HG03442 (cell line): ENCODE results near the gene CTNNA2.
"Not testable (repeated sequence)": the region's sequence is repeated elsewhere in the genome, so short reads cannot be mapped to it uniquely, and the experiment has no call there.

Experiments used
- ATAC-seq: cut with Tn5 transposase; IDR thresholded peaks from one replicate; pipeline ENCODE4 v1.9.1; 2021; ENCODE audit warnings: mild to moderate bottlenecking, moderate library complexity; ENCODE audit not compliant: unreplicated experiment

Gene CTNNA2

DNA sequence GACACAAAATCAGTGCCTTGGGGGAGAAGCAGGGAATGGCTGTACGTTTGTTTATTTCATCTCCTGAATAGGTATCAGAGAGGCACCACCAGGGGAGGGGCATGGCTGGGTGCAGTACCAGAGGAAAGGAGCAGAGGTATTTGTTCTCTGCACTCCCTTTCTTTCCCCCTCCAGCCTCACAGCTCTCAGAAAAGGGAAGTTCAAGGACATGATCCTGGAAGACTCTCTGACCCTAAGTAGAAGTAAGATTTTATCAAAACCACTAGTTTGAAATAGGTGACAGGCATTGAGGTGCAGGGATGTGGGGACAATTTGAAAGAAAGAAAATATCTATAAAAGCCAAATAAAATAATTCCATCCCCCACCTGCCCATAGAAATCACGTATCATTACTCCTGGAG is 655.2 kb downstream of the CTNNA2 start:
- no peak for ATAC-seq

DNA sequence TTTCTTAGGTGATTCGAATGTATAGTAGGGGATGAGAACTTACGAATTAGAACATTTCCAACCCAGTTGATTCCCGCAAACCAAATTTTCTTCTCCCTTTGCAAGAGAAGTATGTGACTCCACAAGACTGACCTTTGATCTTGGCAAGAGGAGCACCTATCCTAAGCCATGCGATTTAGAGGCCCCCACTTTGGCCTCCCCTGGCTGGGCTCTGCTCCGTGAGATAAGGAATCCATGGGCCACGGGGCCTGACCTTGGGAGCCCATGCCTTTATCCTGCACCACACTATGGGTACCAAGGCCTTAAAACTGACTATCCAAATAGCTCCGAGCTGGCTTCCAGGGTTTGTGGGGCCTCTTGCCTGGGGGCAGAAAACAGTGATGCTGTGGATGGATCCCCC is 656.0 kb downstream of the CTNNA2 start:
- no peak for ATAC-seq

DNA sequence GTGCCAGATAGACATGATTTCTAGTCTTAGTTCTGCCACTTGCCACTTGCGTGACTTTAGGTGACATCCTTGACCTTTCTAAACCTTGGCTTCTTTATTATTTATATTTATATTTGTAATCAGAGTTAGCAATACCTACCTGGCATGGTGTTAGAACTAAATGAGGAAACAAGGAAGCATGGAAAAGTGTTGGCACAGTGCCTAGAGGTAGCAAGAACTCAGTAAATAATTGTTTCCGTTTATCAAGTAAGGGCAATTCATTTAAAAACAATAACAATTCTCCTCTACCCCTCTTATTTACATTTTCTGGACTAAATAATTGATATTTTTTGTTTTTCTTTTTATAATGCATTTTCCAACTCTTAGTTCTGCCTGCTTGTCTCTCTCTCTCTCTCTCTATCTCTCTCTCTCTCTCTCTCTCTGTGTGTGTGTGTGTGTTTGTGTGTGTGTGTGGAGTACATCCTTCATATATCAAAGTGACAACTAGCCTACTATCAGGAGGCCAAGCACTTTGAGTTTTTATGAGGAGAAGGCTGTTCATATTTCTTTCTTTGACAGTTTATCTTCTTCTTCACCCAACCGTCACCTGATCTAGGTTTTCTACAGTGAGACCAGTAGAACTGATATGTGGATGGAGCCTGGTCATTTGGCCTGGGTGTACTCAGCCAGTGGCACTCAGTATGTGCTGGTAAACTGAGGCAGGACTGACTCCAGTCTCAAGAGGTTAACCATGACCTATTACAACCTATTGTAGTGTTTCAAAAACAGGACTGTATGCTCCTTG is 657.2 kb downstream of the CTNNA2 start:
- no peak for ATAC-seq

DNA sequence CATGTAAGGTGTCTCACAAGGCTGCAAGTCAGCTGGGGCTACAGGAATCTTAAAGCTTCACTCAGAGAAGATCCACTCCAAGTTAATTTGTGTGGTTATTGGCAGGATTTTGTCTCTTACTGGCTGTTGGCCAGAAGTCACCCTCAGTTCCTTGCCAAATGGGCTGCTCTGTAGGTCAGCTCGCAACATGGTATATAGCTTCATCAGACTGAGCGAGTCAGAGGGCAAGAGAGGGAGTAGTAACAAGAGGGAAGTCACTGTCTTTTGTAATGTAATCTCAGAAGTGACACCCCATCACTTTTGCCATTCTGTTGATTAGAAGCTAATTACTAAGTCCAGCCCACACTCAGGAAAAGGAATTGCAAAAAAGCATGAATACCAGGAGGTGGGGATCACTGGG is 672.2 kb downstream of the CTNNA2 start:
- no peak for ATAC-seq

DNA sequence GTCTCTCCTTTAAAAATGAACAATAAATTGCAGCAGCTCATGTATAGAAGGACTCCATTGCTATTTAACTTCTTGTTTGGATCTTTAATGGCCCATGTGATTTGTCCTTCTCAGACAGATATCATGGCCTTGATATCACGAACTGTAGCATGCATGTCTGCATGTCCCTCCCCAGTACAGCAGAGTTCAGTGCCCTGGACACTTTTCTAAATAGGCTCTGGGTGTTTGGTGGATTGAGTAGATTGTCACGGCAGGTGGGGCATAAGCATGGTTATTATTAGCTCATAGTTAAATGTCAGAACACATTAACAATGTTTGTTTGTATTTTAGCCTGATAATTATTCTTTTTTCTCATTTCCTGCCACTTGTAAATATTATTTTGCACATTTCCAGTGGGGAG is 673.4 kb downstream of the CTNNA2 start:
- no peak for ATAC-seq

DNA sequence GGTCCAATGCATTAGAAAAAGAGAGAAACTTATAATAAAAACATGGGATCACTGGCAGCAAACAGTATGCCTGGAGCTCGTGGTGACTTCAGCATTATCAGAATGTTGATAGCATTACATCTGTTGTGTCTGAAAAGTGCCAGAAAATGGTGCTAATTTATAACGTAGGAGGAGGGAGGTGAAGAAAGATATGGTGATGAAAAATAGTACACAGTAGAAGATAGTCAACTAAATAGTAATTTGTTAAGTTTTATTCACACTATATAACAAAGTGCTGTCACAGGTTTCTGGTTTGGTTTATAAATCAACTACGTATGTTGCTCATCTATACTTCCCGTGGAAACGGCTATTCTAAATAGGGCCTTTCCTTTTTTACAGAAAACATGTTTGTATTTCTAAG is 674.3 kb downstream of the CTNNA2 start:
- no peak for ATAC-seq

DNA sequence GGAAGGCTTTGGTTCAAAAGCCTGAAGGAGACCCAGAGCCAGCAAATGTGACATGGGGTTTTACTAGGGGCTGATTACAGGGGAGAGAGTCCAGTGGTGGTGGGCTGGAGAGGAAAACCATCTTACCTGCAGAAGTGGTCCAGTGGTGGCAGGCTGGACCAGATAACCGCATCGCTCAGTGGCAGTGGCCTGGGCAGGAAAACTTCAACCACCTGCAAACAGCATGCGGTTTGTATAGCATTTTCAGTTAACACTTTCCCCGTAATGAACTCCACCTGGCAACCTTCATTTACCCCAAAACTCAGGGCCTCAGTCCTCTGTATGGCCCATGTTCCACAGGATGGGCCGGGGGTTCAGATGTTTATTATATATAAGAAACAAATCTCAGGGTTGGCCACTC is 677.3 kb downstream of the CTNNA2 start:
- ATAC-seq = no peak

DNA sequence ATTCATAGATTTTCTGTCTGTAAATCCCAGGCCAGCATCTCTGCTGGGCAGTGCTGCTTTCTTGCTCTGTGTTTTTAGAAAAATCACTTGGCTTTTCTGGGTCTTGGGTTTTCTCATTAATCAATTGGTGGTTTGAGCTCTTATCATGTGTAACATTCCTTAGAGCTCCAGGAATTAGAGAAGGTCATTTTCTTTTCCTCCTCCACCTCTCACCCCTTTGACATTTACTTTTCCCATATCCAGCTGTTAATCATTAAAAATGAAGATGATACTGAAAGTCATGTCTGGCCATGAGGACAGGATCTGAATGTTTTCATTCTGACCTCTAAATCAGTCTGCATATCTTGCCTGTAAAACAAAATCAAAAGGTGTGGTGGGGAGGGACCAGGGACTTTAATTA is 680.7 kb downstream of the CTNNA2 start:
- ATAC-seq = no peak

DNA sequence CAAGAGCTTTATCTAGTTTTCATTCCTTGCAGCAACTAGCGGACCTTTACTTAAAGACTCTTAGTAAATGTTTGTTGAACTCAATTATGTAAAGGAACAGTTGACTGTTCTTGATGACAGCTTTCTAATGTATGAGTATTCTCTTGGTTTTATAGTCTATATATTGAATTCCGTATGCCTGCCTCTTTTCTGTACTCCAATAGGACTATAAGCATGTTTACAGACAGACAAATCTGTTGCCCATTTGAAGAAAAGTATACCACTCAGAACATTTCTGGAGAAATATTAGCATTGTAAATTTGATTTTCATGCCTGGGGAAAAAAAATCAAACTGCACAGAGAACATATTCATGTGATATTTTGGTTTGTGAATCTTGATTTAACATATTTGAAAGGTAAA is 682.2 kb downstream of the CTNNA2 start:
- ATAC-seq = no peak

DNA sequence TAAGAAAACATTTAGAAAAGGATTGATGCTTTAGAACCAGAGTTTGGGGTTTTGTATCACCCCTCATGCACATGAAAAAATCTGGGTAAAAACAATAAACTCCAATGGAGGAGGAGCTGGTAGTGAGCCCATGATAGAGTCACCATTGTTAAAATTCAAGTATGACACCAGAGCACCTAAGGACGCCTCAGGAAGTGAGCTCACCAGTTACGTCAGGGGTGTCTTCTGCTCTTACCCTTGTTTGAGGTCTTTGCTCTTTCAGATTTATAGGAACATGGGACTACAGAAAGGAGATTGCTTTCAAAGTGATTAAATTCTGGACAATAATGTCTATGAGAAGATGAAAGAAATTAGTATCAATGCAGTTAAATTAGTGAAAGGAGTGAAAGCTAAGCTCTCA is 685.2 kb downstream of the CTNNA2 start:
- ATAC-seq = no peak

DNA sequence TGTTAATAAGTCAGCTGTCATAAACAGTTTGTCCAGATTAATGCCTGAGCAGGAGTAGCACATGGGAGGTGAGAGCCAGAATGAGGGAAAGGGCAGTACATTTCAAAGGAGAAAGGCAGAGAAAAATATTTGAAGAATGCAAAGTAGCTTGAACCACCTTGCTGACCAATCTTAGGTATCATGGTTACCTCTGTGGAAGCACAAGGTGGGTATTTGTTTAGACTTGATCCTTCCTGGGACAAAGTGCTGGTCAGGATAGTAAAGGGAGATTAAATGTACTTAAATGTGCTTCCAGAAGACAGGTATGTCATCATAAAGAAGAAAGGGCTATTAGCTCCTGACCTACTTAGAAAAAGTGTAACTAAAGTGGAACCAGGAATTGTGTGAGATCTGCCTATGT is 686.7 kb downstream of the CTNNA2 start:
- ATAC-seq = no peak

DNA sequence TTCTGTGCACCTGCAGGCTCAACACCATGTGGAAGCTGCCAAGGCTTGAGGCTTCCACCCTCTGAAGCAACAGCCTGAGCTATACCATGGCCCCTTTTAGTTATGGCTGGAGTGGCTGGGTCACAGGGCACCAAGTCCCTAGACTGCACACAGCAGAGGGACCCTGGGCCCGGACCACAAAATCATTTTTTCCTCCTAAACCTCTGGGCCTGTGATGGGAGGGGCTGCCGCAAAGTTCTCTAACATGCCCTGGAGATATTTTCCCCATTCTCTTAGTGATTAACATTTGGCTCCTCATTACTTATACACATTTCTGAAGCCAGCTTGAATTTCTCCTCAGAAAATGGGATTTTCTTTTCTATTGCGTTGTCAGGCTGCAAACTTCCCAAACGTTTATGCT is 691.1 kb downstream of the CTNNA2 start:
- not testable (repeated sequence) for ATAC-seq

DNA sequence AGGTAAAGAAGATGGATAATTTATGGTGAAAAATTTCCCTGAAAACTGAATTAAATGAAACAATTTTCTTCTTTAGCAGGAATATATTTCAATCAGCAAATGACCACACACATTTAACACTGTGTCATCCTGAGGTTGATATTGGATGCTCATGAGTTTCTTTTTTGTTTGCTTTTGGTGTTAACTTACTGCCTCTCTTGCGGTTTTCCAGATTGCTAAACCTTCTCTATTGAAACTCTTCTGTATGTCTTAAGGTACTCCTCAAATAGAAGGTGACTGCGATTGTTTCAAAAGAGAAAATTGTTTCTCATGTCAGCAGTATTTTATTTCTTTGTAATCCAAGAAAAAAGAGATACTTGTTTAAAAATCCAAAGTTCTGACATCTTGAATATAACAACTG is 692.6 kb downstream of the CTNNA2 start:
- no peak for ATAC-seq

DNA sequence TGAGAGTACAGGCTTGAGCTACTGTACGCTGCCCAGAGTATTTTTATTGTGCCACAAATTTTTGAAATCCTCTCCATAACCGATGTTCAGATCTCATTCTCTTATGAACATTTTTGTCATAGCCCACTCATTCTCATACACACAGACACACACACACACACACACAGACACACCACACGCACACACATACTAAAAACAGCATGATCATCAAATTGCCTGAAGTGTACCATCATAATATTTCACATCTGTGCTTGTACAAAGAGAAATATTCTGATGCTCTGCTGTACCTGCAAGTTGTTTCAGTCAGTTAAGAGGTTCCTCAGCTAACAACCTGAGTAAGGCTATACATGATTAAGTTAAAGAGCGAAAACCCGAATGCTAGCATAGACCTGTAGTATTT is 696.6 kb downstream of the CTNNA2 start:
- no peak for ATAC-seq

DNA sequence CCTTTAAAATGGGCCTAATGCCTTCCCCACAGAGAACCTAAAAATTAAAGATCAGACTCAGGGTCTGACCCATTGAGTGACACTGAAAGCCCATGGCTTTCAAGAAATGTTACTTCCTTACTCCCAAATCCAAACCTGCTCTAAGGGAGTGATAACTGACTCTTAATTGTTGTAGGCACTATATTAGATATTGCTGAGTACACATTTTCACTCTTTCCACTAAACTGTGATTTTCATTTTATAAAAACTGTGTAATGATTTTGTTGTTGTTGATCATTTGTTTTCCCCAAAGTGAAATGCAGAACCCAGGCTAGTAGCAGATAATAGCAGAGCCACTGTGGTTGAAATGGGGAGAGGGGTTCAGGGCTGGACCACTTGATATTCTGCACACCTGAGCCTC is 704.6 kb downstream of the CTNNA2 start:
- no peak for ATAC-seq

DNA sequence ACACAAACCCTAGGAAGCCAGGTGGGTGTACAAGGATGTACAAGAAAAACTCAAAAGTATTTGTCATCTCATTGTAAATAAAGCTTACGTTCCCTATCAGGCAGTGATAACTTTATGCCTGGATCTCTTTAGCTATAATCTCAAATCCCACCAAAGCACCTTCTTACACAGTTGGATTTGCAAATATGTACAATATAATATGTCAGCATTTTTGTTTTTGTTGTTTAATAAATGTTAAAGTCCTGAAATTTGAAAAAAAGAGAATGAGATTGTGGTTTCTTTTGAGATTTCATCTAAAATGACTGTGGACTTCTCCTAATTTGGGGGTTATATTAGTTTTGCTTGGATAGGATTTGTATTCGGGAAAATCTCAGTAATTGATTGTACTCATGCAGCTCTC is 709.8 kb downstream of the CTNNA2 start:
- no peak for ATAC-seq

DNA sequence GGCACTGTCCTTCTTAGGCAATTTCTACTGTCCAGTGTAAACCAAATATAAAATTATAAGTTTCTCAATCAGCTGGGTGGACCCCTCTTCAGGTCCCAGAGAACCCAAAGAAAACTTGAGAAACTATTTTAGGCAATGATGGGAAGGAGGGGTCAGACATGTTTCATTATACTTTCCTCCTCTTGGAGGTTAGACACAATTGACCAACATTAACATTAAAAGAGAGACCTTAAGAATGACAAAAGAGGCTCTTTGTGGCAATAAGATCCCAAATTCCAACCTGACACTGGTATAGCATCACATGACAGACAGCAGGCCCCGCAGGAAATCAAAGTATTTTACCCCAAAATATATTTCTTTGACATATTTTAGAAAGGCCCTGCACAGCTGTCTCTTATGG is 718.6 kb downstream of the CTNNA2 start:
- ATAC-seq = no peak

DNA sequence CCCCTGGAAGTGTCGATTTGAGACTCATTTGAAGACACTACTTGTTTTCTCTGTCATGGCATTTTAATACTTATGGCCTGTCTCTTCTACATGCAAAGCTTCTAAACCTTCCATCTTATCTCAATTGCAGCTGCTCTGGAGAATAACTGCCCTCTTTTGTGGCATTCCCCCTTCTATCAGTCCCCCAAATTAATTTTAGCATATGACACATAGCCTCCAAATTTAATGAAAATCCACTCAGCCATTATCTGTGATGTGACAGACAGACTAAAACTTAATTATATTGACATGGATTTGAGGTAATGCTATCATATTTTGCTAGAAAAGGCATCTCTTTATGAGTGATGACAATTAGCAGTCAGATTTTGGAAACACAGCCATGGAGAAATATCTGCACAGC is 720.5 kb downstream of the CTNNA2 start:
- ATAC-seq = no peak

DNA sequence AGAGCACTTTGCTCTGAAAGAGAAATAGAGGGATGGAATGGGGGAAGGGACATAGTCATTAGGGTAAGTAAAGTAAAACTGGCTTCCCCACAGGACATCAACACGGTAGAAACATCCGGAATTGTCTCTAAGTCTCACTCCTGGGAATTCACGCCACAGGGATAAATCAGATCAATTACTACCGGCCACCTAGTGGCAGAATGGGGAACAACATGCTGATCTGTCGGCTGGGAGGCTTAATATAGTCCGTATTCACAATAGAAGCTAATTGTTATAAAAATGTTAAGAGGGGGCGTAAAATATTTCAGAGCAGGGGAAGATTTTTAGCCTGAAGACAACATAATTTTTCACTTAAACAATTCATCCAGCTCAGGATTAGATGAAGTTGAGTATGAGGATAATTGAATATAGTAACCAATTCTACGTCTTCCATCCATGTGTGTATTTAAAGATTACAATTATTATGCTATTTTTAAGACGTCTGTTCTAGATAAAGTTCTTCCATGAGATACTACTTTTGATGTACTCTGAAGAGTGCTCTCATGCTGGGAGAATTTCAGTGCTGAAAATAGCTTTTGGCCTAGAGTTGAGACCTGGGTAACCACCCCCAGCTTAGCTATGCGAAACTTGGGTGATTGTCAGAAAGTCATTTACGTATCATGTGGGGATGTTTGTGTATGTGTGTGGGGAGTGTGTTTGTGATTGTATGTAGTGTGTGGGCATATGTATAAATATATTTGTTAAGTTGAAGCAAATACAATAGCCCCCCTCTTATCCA is 726.0 kb downstream of the CTNNA2 start:
- no peak for ATAC-seq

DNA sequence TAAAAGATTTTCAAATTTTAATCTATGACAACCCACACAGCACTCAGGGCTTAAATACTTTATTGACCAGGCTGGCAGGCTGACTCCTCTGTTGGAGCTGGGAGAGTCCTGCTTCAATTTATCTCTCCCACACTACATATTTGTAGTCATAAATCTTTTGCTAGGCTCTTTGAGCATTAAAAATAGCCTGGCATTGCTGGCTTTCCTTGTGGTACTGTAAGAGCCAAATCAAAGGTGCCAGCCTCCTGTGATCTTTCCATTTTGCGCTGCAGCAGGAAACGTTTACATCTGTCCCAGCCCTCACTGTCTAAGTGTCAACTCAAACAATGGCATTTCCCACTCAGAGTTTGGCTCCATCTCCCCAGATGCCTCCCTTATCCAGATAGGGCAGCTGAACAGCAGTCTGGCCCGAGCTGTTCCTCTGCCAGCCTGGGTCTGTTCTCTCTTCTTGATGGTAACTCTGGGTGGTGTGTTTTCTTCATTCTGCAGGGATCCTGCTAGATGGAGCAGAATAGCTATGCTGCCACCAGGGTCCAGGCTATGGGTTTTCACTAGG is 729.6 kb downstream of the CTNNA2 start:
- no peak for ATAC-seq

DNA sequence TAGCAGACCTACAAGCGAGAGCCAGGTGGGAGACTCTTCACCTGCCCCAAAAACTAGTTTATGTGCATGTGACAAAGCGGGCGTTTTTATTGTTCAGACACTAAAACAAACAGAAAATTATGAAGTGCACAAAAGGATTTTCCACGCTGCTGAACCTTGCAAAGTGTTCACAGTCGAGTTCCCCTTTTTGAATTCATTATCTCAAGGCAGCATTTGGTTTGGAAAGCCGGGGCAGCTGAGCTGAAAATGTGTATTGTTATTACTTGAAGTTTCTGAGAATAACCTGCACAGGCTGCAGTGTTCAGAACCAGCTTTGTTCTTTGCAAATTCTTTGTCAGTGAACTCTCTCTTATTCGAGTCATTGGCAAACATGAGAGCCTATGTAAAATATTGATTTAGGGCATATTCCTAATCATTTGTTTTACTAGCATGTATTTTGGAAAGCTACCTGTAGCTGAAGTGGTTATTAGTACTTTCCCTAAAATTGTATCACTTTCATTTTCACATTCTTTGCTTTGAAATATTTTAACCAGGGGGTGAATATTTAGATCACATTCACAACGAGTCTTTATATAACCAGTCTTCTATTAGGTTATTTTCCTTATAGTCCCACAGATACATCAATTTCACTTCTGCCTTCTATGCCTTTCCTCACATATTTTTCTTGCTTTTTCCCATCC is 732.2 kb downstream of the CTNNA2 start:
- no peak for ATAC-seq

DNA sequence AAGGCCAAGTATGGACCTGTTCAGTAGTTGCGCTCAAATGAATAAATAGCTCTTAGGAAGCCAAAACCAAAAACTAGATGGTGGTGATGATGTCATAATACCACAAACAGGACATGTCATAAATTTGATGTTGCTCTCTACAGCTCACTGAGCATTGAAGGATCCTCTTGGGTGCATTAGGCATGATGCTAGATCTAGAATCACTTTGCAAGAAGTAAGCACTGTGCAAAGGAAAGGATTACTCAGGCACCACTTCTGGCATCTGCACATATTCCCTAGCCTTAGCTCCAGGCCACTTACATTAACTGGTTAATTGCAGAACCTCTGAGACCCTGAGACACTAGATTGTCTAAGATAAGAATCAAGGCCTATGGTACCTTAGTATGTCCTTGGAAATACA is 733.7 kb downstream of the CTNNA2 start:
- no peak for ATAC-seq
